GM12878 (cell line): ENCODE measurements around the gene CDH4. TPM values are rescaled to one million over a fixed set of nuclear protein-coding genes. Genes with fewer than 3 reads are reported as not detected.

Experiments
- ATAC-seq: fragments of 200-7000 bp; cut with Tn5 transposase; 3 replicates; pipeline ENCODE4 v1.9.1; 2020; ENCODE audit warnings: mild to moderate bottlenecking, moderate library complexity
- BruUV-seq: library from RNA; stranded (reverse); fragments of 400-500 nt; replicated peaks from 2 replicates; lab custom pipeline; 2021; lab: Mats Ljungman, UMichigan
- CTCF ChIA-PET: fragments of 300-600 bp; sonication (Branson Sonifier 250); formaldehyde crosslinking; extraction: SDS; loops from one replicate; lab custom pipeline; 2021; ENCODE audit warnings: inconsistent platforms; lab: Yijun Ruan, JAX
- POLR2A ChIA-PET: fragments of 350-600 bp; formaldehyde crosslinking; extraction: SDS; loops from one replicate; lab custom pipeline; 2021; ENCODE audit warnings: inconsistent platforms; lab: Charles Lee
- RAD21 ChIA-PET: fragments of 300-600 bp; sonication (Branson Sonifier 250); formaldehyde crosslinking; loops from one replicate; lab custom pipeline; 2023; ENCODE audit warnings: antibody characterized with exemption; ENCODE audit not compliant: unreplicated experiment; lab: Charles Lee
- SMC1A ChIA-PET: fragments of 300-600 bp; sonication (Branson Sonifier 250); formaldehyde crosslinking; loops from one replicate; lab custom pipeline; 2023; ENCODE audit not compliant: unreplicated experiment, uncharacterized antibody; lab: Charles Lee
- DNase-seq: peaks from one replicate; pipeline ENCODE4 v3.0.0-alpha.2; 2011; ENCODE audit warnings: low read depth, low spot score
- FAIRE-seq: peaks from 3 replicates; lab custom pipeline; 2011; peaks lifted over from hg19 to GRCh38; lab: Jason Lieb, UNC
- H2AFZ ChIP-seq: 2 replicates; pipeline ENCODE4 v1.6.0; 2011; ENCODE audit warnings: low read depth, low read length, control low read depth; ENCODE audit not compliant: control insufficient read depth
- H3K27ac ChIP-seq: 2 replicates; pipeline ENCODE4 v1.5.1; 2011; ENCODE audit warnings: control low read depth; ENCODE audit not compliant: control insufficient read depth, insufficient read depth
- H3K27me3 ChIP-seq, 2 experiments: replicated peaks in 1 of 2; 2 replicates each; pipeline versions ENCODE4 v1.6.0 to v1.6.1; 2011; ENCODE audit warnings: low read length in 1 of 2; ENCODE audit not compliant: control insufficient read depth in 2 of 2, insufficient read depth in 2 of 2
- H3K36me3 ChIP-seq, 2 experiments: 2 replicates each; pipeline ENCODE4 v1.5.1; 2011; ENCODE audit warnings: low read length in 1 of 2; ENCODE audit not compliant: control insufficient read depth in 2 of 2, insufficient read depth in 2 of 2
- H3K4me1 ChIP-seq: 2 replicates; pipeline ENCODE4 v1.6.1; 2011; ENCODE audit warnings: mild to moderate bottlenecking, low read length, moderate library complexity, mixed read lengths; ENCODE audit not compliant: control insufficient read depth, insufficient read depth
- H3K4me2 ChIP-seq: 2 replicates; pipeline ENCODE4 v1.6.0; 2011; ENCODE audit warnings: control low read depth; ENCODE audit not compliant: control insufficient read depth, insufficient read depth
- H3K4me3 ChIP-seq: fragments of 200-600 bp; sonication (generic); 2 replicates; pipeline ENCODE4 v1.5.1; 2016
- H3K79me2 ChIP-seq: 2 replicates; pipeline ENCODE4 v1.6.0; 2011; ENCODE audit warnings: low read length; ENCODE audit not compliant: control insufficient read depth, insufficient read depth
- H3K9ac ChIP-seq: 2 replicates; pipeline ENCODE4 v1.8.0; 2011; ENCODE audit warnings: low read length, control low read depth, mixed read lengths; ENCODE audit not compliant: control insufficient read depth, insufficient read depth
- H3K9me3 ChIP-seq: replicated peaks from 3 replicates; pipeline ENCODE4 v1.5.1; 2011; ENCODE audit warnings: mild to moderate bottlenecking, low read length; ENCODE audit not compliant: control insufficient read depth, insufficient read depth
- H4K20me1 ChIP-seq: 2 replicates; pipeline ENCODE4 v1.6.0; 2011; ENCODE audit not compliant: control insufficient read depth, insufficient read depth
- CEBPB ChIP-seq, 2 experiments: fragments of 150-350 bp in 1 of 2; IDR thresholded peaks; 2 replicates each; pipeline ENCODE4 v1.6.1; 2012 to 2014; ENCODE audit warnings: low read depth in 2 of 2, low read length in 2 of 2, borderline replicate concordance in 1 of 2, inconsistent platforms in 1 of 2
- CHD1 ChIP-seq: IDR thresholded peaks from 2 replicates; pipeline ENCODE4 v1.6.1; 2012; ENCODE audit warnings: low read depth, low read length, improper control_type of control experiment
- CHD4 ChIP-seq: fragments of 200-600 bp; sonication (generic); IDR thresholded peaks from 2 replicates; pipeline ENCODE4 v1.6.1; 2016; ENCODE audit warnings: mild to moderate bottlenecking
- ETV6 ChIP-seq, 2 experiments: fragments of 450-650 bp in 1 of 2; IDR thresholded peaks in 1 of 2; conservative IDR thresholded peaks in 1 of 2; 2 replicates each; pipeline ENCODE4 v1.6.1; 2014; ENCODE audit warnings: antibody characterized with exemption in 1 of 2, borderline replicate concordance in 1 of 2, low read depth in 1 of 2, mild to moderate bottlenecking in 1 of 2, moderate library complexity in 1 of 2
- IRF3 ChIP-seq: fragments of 450-650 bp; IDR thresholded peaks from 2 replicates; pipeline ENCODE4 v1.6.1; 2014; ENCODE audit warnings: mild to moderate bottlenecking
- KDM1A ChIP-seq: fragments of 200-600 bp; sonication (generic); IDR thresholded peaks from 2 replicates; pipeline ENCODE4 v1.6.1; 2016; ENCODE audit warnings: borderline replicate concordance
- MEF2A ChIP-seq: IDR thresholded peaks from 2 replicates; pipeline ENCODE4 v1.6.1; 2011; ENCODE audit warnings: low read depth, mild to moderate bottlenecking, low read length, moderate library complexity; ENCODE audit not compliant: insufficient read depth
- MYC ChIP-seq: IDR thresholded peaks from 2 replicates; pipeline ENCODE4 v1.6.1; 2011; ENCODE audit warnings: mild to moderate bottlenecking, low read length, moderate library complexity, inconsistent platforms; ENCODE audit not compliant: insufficient read depth, insufficient replicate concordance, insufficient read length, severe bottlenecking
- PAX8 ChIP-seq: fragments of 450-650 bp; IDR thresholded peaks from 2 replicates; pipeline ENCODE4 v1.6.1; 2017; ENCODE audit warnings: mild to moderate bottlenecking, moderate library complexity
- RBBP5 ChIP-seq: fragments of 200-600 bp; sonication (generic); conservative IDR thresholded peaks from 2 replicates; pipeline ENCODE4 v1.6.1; 2016
- RCOR1 ChIP-seq: conservative IDR thresholded peaks from 2 replicates; pipeline ENCODE4 v1.6.1; 2012; ENCODE audit warnings: low read depth, low read length, improper control_type of control experiment
- SMARCA5 ChIP-seq: fragments of 450-650 bp; IDR thresholded peaks from 2 replicates; pipeline ENCODE4 v1.6.1; 2017; ENCODE audit warnings: mild to moderate bottlenecking
- TARDBP ChIP-seq: IDR thresholded peaks from 2 replicates; pipeline ENCODE4 v1.6.1; 2016; ENCODE audit warnings: borderline replicate concordance
- TCF3 ChIP-seq: IDR thresholded peaks from 2 replicates; pipeline ENCODE4 v1.6.1; 2012; ENCODE audit warnings: low read depth, mild to moderate bottlenecking, low read length, borderline replicate concordance; ENCODE audit not compliant: insufficient read depth
- WRNIP1 ChIP-seq: IDR thresholded peaks from 2 replicates; pipeline ENCODE4 v1.6.1; 2011; ENCODE audit warnings: low read depth, low read length, improper control_type of control experiment, borderline replicate concordance
- ZNF207 ChIP-seq: fragments of 450-650 bp; IDR thresholded peaks from 2 replicates; pipeline ENCODE4 v1.6.1; 2014; ENCODE audit warnings: antibody characterized with exemption, mild to moderate bottlenecking, borderline replicate concordance
- ZNF217 ChIP-seq: fragments of 450-650 bp; IDR thresholded peaks from 2 replicates; pipeline ENCODE4 v1.6.1; 2017; ENCODE audit warnings: antibody characterized with exemption, mild to moderate bottlenecking
- WGBS: methylation state at CpG from one replicate; pipeline ENCODE4 v1.1.6; 2016; ENCODE audit warnings: low lambda C conversion rate; ENCODE audit not compliant: insufficient replicate concordance, insufficient coverage; ENCODE audit errors: missing lambda C conversion rate; 5-methylcytosine and 5-hydroxymethylcytosine counted together
- in situ Hi-C: fragments of 300-500 bp; cut with MboI; formaldehyde crosslinking; loops from 9 replicates; pipeline ENCODE4 v1.14.3; 2018; ENCODE audit warnings: mixed read lengths
- intact Hi-C: fragments of 100-400 bp; cut with micrococcal nuclease; formaldehyde crosslinking; loops from one replicate; pipeline ENCODE4 v1.14.2; 2022; ENCODE audit not compliant: unreplicated experiment
- polyA plus RNA-seq, 11 experiments: library from polyadenylated mRNA; depleted of rRNA in 4 of 11; unstranded in 6 of 11; stranded (reverse) in 5 of 11; fragments of >200 nt; fragmentation: Nextera tagmentation in 4 of 11; fragmentation: Illumina TruSeq in 1 of 11; extraction: Ambion mirVana in 4 of 11; extraction: Trizol in 1 of 11; gene quantifications; 1 replicate in 1 of 11; 2 replicates in 10 of 11; pipeline versions ENCODE4 v1.2.1 to v1.2.3, GENCODE V29; 2011 to 2016; ENCODE audit warnings: inconsistent platforms in 2 of 11, missing spikeins in 2 of 11, low read depth in 1 of 11
- total RNA-seq, 4 experiments: library from RNA; depleted of rRNA in 3 of 4; stranded (reverse); fragments of >200 nt in 3 of 4; fragmentation: Illumina TruSeq in 1 of 4; extraction: Trizol in 1 of 4; gene quantifications; 2 replicates each; pipeline versions ENCODE4 v1.2.1 to v1.2.3, GENCODE V29; 2013 to 2021

CDH4 gene
- total and polyA plus RNA-seq, 10 of the 15 experiments (the other 5 are each of a cell fraction or from before 2014, with no cell fraction given): not detected

DNA sequence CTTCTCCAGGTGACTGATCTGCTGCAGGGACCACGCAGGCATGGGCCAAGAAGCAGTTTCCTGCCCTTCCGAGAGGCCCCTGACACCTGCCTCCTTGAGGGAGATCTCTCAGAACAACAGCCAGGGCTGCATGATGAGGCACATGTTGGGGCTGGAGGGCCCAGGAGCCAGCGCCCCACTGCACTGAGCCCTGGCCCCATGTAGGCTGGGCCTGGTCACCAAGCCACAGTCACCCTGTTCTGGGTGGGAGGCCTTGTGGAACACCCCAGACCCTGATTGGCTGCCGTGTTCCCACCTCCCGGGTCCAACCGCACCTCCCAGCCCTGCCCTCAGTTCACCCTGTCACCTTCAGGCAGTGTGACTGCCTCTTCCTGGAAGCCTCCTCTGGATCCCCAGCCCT lies 639.4 kb downstream of the CDH4 start:
- H3K9me3 ChIP-seq: no peaks in the 10 kb centered on the region; the same call in 2 of the 3 replicates
- no peaks in the 10 kb centered on the region for H3K36me3 ChIP-seq
- TF ChIP-seq RBBP5 (no peak), ETV6 (conservative IDR thresholded peaks at IDR 0.05 in 1 of 2, IDR thresholded peaks at IDR 0.05 in 1 of 2; ENCODE audit: borderline replicate concordance in 1 of 2, low read depth in 1 of 2) (no peak), TCF3 (no peak), RCOR1 (no peak), MYC (no peak), CEBPB (IDR thresholded peaks at IDR 0.05; ENCODE audit: borderline replicate concordance in 1 of 2, low read depth in 2 of 2, low read length in 2 of 2) (no peak), CHD4 (no peak), SMARCA5 (no peak), ZNF207 (no peak), PAX8 (no peak), MEF2A (no peak), ZNF217 (no peak), TARDBP (no peak), CHD1 (no peak), KDM1A (no peak), IRF3 (no peak), WRNIP1 (no peak)
- H3K4me2 ChIP-seq: no peak overlapping the region
- WGBS: 17% methylated on average over 6 of the region's 6 CpGs
- in situ Hi-C loops: no loop called here
- intact Hi-C loops: loop anchor here (5.0 kb wide), 1 partner anchor 1679 kb away; no protein-coding TSS in a partner anchor
- H3K4me1 ChIP-seq: no peaks in the 10 kb centered on the region
- ATAC-seq (no peak), FAIRE-seq (no peak), DNase-seq (no peak)
- no peak overlapping the region for H3K27ac ChIP-seq
- RAD21 ChIA-PET: no interaction called here
- POLR2A ChIA-PET: no interaction called here
- H4K20me1 ChIP-seq: no peaks in the 10 kb centered on the region
- H2AFZ ChIP-seq: no peak overlapping the region
- CTCF ChIA-PET: interaction anchor here (1.1 kb wide), 1 partner anchor 18 kb away, joined by 3 read pairs; no protein-coding TSS in a partner anchor
- H3K4me3 ChIP-seq: no peak overlapping the region
- BruUV-seq: no TSS peak
- no peaks in the 10 kb centered on the region for H3K27me3 ChIP-seq
- H3K9ac ChIP-seq: no peak overlapping the region
- SMC1A ChIA-PET: no interaction called here
- H3K79me2 ChIP-seq: no peaks in the 10 kb centered on the region
